Retinal pigment epithelial cell (primary cell): ENCODE results near the gene LEMD3.

Source experiments
- DNase-seq: peaks from one replicate; pipeline ENCODE4 v3.0.0-alpha.2; 2010; ENCODE audit warnings: low read depth
- H3K4me3 ChIP-seq: 2 replicates; pipeline ENCODE4 v1.5.1; 2011; ENCODE audit warnings: mild to moderate bottlenecking, low read length, control low read depth, moderate library complexity
- TF ChIP-seq, protein P1 (sequence below): conservative IDR thresholded peaks from 2 replicates; pipeline ENCODE4 v1.5.1; 2011; ENCODE audit warnings: low read depth, low read length, control low read depth, inconsistent platforms

Gene LEMD3

DNA sequence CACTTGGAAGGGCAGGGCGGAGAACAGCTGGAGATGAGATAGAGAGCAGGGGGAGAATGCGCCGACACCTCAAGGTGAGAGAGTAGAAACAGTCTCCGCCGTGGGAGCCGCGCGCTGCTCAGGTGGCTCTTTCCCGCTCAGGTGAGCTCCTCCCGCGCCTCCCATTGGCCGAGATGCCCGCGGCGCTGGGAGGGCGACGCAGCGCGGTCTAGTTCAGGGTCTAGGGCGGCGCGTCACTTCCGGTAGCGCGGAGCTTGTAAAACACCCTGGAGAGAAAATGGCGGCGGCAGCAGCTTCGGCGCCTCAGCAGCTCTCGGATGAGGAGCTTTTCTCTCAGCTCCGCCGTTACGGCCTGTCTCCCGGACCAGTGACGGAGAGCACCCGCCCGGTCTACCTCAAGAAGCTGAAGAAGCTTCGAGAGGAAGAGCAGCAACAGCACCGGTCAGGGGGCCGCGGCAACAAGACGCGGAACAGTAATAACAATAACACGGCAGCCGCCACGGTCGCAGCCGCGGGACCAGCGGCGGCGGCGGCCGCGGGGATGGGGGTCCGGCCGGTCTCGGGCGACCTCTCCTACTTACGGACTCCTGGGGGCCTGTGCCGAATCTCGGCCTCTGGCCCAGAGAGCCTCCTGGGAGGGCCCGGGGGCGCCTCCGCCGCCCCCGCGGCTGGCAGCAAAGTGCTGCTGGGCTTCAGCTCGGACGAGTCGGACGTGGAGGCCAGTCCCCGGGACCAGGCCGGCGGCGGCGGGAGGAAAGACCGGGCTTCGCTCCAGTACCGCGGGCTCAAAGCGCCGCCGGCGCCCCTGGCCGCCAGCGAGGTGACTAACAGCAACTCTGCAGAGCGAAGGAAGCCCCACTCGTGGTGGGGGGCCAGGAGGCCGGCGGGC, at the start of gene LEMD3:
LEMD3 (plus strand) TSS at position 264 of the 889 bp plus-strand sequence; CDS start at position 278, 14 bp downstream.
- TF ChIP-seq, protein P1, sequence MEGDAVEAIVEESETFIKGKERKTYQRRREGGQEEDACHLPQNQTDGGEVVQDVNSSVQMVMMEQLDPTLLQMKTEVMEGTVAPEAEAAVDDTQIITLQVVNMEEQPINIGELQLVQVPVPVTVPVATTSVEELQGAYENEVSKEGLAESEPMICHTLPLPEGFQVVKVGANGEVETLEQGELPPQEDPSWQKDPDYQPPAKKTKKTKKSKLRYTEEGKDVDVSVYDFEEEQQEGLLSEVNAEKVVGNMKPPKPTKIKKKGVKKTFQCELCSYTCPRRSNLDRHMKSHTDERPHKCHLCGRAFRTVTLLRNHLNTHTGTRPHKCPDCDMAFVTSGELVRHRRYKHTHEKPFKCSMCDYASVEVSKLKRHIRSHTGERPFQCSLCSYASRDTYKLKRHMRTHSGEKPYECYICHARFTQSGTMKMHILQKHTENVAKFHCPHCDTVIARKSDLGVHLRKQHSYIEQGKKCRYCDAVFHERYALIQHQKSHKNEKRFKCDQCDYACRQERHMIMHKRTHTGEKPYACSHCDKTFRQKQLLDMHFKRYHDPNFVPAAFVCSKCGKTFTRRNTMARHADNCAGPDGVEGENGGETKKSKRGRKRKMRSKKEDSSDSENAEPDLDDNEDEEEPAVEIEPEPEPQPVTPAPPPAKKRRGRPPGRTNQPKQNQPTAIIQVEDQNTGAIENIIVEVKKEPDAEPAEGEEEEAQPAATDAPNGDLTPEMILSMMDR, result peak; percentile 6
- peak within 1 kb of the TSS; percentile 70 for H3K4me3 ChIP-seq
- DNase-seq, result peak; percentile 70

DNA sequence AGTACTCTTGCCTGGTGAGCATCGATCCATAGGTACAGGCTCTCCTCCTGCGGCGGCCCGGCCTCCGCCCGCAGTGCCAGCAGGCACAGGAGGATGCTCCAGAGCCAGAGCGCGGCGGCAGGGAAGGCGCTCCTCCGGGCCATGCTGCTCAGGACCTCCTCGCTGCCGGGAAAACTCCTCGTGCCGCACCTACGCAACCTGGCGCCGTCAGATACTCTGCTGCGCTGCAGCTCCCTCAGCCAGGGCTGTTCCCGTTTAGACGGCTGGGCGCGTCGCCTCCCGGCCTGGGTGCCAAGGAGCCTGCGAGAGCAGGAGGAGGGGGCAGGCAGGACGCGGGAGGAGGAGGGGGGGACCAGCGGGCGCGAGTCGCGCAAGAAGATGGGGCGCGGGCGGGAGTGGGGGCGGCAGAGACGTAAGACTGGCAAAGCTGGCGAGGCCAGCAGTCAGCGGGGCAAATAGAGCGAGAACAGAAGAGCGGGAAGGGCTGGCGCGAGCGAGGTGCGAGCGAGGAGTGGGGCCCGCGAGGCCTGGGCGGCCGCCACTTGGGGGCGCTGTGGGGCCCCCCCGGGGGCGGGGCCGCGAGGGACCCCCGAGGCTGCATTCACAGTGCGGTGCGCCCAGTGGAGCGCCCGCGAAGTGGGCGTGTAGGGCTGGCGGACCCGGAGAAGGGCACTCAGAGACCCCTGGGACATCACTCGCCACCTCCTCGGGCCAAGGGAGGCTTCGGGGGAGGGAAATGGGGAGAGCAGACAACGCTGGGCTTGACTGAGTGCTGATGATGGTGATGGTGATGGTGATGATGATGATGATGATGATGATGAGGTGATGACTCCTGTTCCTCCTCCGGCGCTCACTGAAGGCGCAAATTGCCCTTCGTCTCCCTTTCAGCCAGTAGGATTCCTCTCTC, 48.1 kb upstream of the LEMD3 start, which contains the start of gene WIF1:
WIF1 (minus strand) TSS at position 257 of the 907 bp plus-strand sequence; CDS start at position 143, 114 bp downstream.
- H3K4me3 ChIP-seq, result peak within 1 kb of the TSS; percentile 20
- TF ChIP-seq, protein P1, result peak; percentile 45
- no peak for DNase-seq

DNA sequence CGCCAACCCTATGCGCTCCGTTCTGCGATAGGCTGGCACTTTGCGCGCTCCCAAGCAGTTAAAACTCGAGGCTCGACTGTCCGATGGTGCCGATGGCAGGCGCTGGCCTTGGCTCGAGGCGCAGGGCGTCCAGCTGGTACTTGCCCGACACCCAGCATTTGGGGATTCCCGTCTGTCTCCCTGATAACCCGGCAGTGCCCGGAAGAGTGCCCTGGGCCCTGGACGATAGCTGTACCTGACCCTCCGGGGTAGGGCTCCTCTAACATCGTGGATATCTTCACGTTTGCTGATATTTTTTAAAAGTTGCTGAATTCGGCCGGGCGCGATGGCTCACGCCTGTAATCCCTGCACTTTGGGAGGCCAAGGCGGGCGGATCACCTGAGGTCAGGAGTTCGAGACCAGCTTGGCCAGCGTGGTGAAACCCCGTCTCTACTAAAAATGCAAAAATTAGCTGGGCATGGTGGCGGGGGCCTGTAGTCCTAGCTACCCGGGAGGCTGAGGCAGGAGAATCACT, 47.4 kb upstream of the LEMD3 start:
- TF ChIP-seq, protein P1, result no peak
- no peak overlapping the region for H3K4me3 ChIP-seq
- no peak for DNase-seq

DNA sequence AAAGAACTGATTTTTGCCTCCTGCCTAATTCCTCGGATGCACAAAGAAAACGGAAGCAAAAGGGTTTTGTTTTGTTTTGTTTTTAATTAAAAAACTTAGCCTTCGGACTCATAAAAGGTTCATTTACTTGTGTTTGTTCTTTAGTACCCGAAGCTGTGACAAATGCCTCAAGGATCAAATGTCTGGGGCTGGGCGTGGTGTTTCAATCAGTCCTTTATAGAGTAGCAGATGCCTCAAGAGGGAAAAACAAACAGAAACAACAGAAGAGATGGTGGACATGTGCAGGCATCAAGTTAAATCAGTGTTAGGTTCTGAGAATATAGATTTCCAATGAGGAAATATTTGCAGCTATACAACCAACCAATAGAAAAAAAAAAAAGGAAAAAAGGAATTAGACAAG, 46.7 kb upstream of the LEMD3 start:
- no peak overlapping the region for H3K4me3 ChIP-seq
- no peak for DNase-seq
- TF ChIP-seq, protein P1, result no peak

DNA sequence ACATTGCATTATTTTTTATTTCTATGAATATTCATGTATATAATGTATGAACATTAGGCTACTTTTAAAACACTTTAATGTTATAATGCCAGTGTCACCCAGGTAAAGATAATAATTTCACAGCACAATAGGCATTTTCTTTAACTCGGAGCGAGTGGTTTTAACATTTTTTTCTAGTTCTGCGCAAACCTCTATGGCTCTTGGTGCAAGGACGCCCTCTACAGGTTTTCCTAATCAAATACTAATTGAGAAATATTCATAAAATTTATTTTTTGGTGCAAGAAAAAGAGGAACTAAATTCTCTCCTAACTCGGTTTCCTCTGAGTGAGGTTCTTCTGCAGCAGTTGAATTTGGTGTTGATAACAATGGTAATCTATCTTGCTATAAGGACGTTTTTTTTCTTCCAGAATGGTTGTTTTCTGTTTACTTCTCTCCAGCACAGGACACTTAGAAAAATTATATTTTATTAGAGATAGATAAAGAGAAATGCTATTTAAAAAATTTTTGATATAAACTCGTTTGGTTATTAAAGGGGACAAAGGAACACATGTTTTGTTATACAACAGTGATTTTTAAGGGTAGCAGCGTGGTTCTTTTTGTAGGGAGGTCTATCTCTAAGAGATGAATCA, 45.8 kb upstream of the LEMD3 start:
- no peak for DNase-seq
- TF ChIP-seq, protein P1, result peak; percentile 73

DNA sequence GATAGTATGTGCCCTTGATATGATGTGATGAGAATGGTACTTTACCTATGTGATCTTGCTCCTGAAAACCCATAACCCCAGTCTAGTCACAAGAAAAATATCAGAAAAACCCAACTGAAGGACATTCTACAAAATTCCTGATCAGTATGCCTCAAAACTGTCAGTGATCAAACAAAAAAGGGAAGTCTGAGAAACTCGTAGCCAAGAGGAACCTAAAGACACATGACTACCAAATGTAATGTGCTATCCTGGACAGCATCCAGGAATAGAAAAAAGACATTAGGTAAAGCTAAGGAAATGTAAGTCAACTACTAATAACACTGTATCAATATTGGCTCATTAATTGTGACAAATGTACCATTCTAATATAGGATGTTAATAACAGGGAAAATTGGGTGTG, 44.1 kb upstream of the LEMD3 start:
- DNase-seq, result no peak
- TF ChIP-seq, protein P1, result no peak
- no peak overlapping the region for H3K4me3 ChIP-seq

More for the DNA sequence above, 45.8 kb upstream of the LEMD3 start:
- H3K4me3 ChIP-seq, result no peak overlapping the region
